ENCODE results near the gene EFCAB6.
A peak's percentile ranks its signal among the peaks of the same experiment; 100 is the strongest.

The EFCAB6 gene

GRCh38 chr22:43812149-43812842 is at the start of gene EFCAB6:
Gene EFCAB6 (minus strand): TSS chr22:43812305. CDS start chr22:43782318, 29,987 bp downstream.
- DNase-seq: peak; percentile 81 to 83

- DNase-seq: no peak
Observed at GRCh38 chr22:43861529-43861928, 49.4 kb upstream of the EFCAB6 start.

- no peak for DNase-seq
Observed at GRCh38 chr22:43860831-43861230, 48.7 kb upstream of the EFCAB6 start.

GRCh38 chr22:43860126-43860525 is 48.0 kb upstream of the EFCAB6 start:
- DNase-seq: no peak

GRCh38 chr22:43859621-43860020 is 47.5 kb upstream of the EFCAB6 start:
- no peak for DNase-seq

- no peak for DNase-seq
Observed at GRCh38 chr22:43859176-43859575, 47.1 kb upstream of the EFCAB6 start.

- DNase-seq: no peak
Observed at GRCh38 chr22:43858156-43858895, 46.2 kb upstream of the EFCAB6 start.

GRCh38 chr22:43857367-43857766 is 45.3 kb upstream of the EFCAB6 start:
- no peak for DNase-seq

- no peak for DNase-seq
Observed at GRCh38 chr22:43855431-43855830, 43.3 kb upstream of the EFCAB6 start.

- no peak for DNase-seq
Observed at GRCh38 chr22:43854786-43855271, 42.7 kb upstream of the EFCAB6 start.

- DNase-seq: no peak
Observed at GRCh38 chr22:43854121-43854785, 42.1 kb upstream of the EFCAB6 start.

GRCh38 chr22:43853328-43853931 is 41.3 kb upstream of the EFCAB6 start:
- no peak for DNase-seq

- no peak for DNase-seq
Observed at GRCh38 chr22:43852573-43853327, 40.6 kb upstream of the EFCAB6 start.

- DNase-seq: no peak
Observed at GRCh38 chr22:43851979-43852307, 39.8 kb upstream of the EFCAB6 start.

- DNase-seq: no peak
Observed at GRCh38 chr22:43851058-43851978, 39.2 kb upstream of the EFCAB6 start.

- no peak for DNase-seq
Observed at GRCh38 chr22:43850529-43850928, 38.4 kb upstream of the EFCAB6 start.

GRCh38 chr22:43849731-43850130 is 37.6 kb upstream of the EFCAB6 start:
- no peak for DNase-seq

GRCh38 chr22:43848366-43849171 is 36.5 kb upstream of the EFCAB6 start:
- DNase-seq: no peak

GRCh38 chr22:43847376-43848289 is 35.5 kb upstream of the EFCAB6 start:
- no peak for DNase-seq

GRCh38 chr22:43846966-43847365 is 34.9 kb upstream of the EFCAB6 start:
- DNase-seq: no peak
